Fibroblast of villous mesenchyme (primary cell): ENCODE data around the gene GKN2. TPM values are rescaled to one million over a fixed set of nuclear protein-coding genes. Genes with fewer than 3 reads are reported as not detected.

Experiments
- DNase-seq: peaks from one replicate; pipeline ENCODE4 v3.0.0-alpha.2; 2010; ENCODE audit warnings: low read depth
- H3K4me3 ChIP-seq: 2 replicates; pipeline ENCODE4 v1.5.1; 2011; ENCODE audit warnings: low read depth, mild to moderate bottlenecking, low read length
- total RNA-seq: library from RNA; depleted of rRNA; stranded (reverse); fragments of >200 nt; gene quantifications from 2 replicates; pipeline ENCODE4 v1.2.3, GENCODE V29; 2012
- TF ChIP-seq, protein P1 (sequence below): IDR thresholded peaks from 2 replicates; pipeline ENCODE4 v1.5.1; 2012; ENCODE audit warnings: low read depth, mild to moderate bottlenecking, low read length; ENCODE audit not compliant: insufficient read depth

Gene GKN2
- total RNA-seq, 1 donor, result not detected

DNA sequence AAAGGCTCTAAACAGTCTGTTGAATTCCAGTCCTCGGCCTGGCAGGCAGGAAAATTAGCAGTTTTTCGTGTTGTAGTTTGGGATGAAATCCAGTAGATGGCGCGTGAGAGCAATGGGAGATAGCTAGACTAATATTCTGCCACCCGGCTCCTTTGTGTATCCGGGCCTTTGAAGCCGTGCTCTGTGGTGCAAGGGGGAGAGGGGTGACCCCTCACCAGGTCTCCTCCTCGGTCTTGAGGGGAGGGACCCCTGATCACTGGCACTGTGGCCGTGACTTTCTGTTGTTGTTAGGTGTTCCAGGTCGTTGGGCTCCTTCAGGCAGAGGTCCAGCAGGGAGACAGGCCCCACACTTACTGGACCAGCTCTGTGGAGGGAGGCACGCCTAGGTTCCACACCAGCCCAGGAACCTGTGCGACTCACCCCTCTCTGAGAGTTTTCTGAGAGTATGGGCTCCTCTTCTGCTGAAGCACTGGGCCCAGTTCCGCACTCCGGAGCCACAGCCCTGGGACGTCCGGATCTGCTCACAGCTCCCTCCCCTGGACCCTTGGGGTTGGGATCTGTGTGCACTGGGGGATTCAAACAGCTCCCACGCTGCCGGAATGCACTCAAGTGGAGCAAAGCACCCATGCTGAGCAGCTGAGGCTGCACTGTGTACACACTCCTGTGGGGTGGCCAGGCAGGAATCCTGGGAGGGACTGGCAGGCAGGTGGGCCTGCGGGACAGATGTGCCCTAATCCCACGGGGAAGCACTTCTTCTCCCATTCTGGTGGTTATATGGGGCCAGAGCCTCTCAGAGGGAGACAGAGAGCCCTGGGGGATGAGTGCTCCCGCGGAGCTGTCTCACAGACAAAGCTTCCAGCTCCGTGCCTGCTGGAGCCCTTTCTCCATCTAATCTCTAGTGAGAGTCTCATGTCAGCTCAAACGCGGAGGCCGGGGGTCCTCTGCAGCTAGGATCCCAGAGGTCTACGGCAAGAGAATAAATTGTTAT is 8.8 kb downstream of the GKN2 start:
- TF ChIP-seq, protein P1, sequence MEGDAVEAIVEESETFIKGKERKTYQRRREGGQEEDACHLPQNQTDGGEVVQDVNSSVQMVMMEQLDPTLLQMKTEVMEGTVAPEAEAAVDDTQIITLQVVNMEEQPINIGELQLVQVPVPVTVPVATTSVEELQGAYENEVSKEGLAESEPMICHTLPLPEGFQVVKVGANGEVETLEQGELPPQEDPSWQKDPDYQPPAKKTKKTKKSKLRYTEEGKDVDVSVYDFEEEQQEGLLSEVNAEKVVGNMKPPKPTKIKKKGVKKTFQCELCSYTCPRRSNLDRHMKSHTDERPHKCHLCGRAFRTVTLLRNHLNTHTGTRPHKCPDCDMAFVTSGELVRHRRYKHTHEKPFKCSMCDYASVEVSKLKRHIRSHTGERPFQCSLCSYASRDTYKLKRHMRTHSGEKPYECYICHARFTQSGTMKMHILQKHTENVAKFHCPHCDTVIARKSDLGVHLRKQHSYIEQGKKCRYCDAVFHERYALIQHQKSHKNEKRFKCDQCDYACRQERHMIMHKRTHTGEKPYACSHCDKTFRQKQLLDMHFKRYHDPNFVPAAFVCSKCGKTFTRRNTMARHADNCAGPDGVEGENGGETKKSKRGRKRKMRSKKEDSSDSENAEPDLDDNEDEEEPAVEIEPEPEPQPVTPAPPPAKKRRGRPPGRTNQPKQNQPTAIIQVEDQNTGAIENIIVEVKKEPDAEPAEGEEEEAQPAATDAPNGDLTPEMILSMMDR, result peak; percentile 83
- H3K4me3 ChIP-seq, result no peak overlapping the region
- DNase-seq, result peak; percentile 60

- H3K4me3 ChIP-seq, result no peak overlapping the region
- TF ChIP-seq, protein P1, result no peak
- DNase-seq, result no peak
Observed at GRCh38 chr2:68942827-68943226, 9.9 kb downstream of the GKN2 start.

DNA sequence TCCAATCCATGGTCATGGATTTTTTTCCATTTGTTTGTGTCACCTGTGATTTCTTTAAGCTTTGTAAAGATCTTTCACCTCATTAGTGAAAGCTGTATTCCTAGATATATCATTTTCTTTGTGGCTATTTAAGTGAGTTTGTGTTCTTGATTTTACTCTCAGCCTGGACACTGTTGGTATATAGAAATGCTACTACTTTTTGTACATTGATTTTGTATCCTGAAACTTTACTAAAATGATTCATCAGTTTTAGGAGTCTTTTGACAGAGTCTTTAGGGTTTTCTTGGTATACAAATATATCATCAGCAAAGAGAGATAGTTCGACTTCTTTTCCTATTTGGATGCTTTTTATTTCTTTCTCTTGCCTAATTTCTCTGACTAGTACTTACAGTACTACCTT is 12.3 kb downstream of the GKN2 start:
- TF ChIP-seq, protein P1, result no peak
- H3K4me3 ChIP-seq, result no peak overlapping the region
- DNase-seq, result no peak

- TF ChIP-seq, protein P1, result no peak
- DNase-seq, result no peak
- no peak overlapping the region for H3K4me3 ChIP-seq
Observed at GRCh38 chr2:68939962-68940361, 12.7 kb downstream of the GKN2 start.

DNA sequence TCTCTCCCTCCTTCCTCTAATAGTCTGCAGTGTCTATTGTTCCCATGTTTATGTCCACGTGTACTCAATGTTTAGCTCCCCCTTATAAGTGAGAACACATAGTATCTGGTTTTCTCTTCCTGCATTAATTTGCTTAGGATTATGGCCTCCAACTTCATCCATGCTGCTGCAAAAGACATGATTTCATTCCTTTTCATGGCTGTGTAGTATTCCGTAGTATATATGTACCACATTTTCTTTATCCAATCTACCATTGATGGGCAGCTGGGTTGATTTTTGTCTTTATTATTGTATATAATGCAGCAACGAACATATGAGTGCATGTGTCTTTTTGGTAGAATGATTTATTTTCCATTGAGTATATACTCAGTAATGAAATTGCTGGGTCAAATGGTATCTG is 13.8 kb downstream of the GKN2 start:
- TF ChIP-seq, protein P1, result no peak
- no peak for DNase-seq
- no peak overlapping the region for H3K4me3 ChIP-seq

DNA sequence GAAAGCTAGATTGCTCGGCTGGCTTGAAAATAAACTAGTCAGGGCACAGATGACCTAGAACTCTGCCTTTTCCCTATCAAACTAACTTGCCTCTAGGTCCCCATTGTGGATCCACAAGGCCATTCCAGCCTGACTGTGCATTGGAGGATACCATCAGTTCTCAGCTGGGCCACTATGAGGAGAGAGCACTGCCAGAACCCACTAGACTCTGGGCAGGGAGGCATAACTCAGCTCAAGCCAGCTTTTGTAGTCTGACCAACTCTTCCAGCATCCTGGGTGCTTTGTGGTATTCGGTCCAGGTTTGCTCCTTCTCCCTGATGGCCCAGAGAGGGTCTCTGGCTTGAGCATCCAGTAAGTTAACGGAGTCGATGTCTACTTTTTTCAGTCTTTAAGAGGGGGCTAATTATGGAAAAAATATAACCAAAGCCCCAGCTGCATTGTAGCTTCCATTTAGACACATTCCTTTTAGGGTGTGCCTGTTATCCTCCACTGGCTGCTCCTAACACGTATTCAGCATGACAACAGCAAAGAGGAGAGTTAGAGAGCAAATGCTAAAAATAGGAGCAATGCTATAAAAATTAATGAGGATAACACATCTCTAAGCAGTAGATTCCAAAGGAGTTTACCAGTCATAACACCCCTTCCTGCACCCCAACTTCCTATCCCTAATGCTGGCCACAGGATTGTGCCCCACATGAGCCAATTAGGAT is 15.2 kb downstream of the GKN2 start:
- TF ChIP-seq, protein P1, result no peak
- H3K4me3 ChIP-seq, result no peak overlapping the region
- no peak for DNase-seq
